HK-2 (cell line): ENCODE data around the gene DNAJC1.
"Not testable (repeated sequence)": the region's sequence is repeated elsewhere in the genome, so short reads cannot be mapped to it uniquely, and the experiment has no call there.

Experiments
- DNase-seq: peaks from one replicate; pipeline ENCODE4 v3.0.0-alpha.2; 2018; ENCODE audit not compliant: unreplicated experiment

The DNAJC1 gene

DNA sequence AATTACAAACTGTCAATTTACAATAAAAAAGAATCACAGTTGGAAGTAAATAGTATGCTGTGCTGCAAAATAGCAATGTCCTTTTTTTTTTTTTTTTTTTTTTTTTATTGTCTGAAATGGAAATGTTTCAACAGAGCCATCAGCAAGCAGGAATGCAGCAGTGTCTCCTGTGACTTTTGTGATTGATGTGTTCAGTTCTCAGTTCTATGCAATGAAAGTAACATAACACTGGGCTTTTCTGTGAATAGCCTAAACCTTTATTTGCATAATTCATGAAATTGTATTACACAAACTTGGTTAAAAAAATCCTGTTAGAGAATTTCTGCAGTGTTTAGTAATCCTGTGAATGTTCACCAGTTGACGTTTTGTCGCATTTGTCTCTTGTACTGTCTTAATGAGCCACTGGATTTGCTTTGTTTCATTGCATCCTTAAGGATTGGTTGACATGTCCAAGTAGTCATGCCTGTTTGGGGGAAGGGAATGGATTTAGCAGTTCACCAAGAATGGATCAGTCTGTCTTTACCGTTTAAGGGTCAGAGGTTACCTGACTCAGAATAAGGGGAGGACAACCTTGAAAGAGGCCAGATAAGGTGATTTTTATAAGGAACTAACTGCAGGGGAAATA, 276.8 kb downstream of the DNAJC1 start:
- no peak for DNase-seq

DNA sequence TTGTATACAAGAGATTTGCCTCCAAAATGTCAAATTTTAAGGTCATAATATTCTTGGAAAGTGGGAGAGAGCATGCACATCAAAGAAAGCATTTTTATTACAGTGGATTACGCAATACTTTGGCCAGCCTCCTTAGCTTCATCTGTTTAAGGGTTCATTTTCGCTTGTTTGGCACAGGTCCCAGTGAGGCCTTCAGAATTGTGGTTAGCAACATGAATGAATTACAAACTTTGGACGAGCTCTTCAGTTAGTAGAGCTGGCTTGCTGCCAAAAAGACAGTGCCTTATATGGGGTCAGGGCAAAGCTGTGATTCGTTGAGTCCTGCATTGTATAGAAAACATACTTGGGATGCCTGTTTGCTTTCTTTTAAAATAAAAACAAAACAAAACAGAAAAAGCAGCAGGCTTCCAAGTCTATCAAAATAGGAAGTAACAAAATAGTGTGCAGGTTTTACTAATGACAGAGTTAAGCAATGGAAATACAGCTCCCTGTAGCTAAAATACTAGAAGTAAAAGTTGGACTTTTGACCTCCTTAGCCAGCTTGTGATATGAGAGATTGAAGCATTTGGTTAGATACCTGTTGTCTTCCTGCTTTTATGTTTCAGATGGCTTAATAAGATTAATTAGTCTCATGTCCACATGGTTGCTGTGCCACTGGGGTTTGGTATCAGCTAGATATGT, 278.7 kb downstream of the DNAJC1 start:
- DNase-seq: peak; percentile 77

DNA sequence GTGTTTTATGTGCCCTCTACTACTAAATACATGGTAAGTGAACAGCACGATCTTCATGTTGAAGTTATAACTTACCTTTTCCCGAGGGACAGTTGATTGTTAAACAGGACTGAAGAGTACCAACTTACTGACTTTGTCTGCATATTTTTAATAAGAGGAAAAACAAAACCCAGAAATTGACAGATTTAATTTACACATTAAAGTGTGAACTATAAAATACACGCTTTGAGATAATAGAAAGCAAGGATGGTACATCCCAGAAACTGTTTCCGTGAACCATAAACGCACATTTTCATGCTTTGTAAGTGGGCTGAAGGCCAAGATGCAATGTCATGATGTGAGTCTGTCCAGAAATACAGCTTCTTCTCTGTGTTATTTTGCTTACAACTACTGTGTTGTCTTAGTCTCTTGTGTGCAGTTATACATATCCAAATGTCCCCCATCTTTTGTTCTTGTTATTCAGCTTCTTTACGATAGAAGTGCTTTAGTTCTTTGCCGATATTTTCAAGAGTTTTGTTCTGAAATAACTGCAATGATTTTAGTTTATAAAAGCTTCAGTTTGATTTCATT, 279.4 kb downstream of the DNAJC1 start:
- no peak for DNase-seq

DNA sequence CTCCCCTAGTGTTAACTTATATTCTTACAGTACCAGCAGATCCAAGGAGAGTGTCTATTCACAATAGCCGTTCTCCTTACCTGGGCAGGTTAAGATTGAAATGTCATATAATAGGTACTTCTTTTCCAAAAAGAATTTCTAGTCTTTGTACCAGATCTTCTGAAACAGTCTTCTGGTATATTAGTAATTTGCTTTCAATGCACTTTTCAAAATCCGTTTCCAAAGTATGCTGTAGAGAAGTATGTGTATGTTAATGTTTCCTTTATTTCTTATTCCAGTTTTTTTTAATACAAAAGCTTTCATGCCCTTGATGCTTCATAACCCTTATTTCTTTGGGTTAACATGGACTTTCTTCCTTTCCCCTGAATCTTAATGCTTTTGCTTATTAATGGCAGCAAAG, 281.3 kb downstream of the DNAJC1 start:
- no peak for DNase-seq

DNA sequence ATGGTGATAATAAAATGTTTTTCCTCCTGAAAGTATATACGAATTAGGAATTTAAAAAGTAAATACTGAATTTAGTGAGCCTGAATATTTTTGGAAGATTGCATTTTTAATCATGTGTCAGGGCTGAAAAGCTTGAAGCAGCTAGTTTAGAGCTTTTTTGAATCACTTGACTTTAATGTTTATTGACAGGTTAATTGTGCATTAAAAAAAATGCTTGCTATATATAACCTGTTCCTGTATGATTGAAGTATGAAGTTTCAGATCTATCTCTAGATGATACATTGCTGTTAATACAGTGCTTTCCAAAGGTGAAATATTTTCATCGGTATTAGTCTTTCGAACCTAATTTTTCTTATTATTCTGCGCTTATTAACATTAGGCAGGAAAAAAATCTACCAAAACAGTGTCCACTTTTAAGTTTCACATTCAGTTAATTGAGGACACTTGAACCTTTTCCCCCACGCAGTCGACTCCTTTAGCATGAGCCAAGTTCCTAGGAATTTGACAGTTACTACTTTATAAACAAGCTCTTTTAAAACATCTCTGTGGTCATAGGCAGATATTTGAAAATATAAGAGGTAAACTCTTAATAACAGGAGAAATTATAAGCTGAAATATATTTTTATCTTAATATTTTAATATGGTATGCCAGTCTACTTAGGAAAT, 282.4 kb downstream of the DNAJC1 start:
- DNase-seq: no peak

DNA sequence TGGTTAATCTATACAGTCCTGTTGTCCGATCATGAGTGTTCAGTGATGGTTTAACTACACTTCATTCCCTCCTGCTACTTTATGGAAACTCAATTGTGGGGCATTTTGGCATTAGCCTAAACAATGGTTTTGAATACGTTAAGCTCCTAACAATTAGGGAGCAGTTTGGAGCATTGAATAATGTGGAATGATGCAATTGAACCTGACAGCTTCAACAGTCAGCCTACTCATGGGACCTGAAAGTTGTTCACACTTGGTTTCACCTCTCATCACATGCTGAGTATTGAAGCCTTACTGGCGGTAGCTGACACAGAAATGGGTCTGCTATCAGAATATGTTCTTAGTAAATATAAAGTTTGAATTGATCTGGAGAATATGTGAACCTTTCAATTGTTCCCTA, 283.4 kb downstream of the DNAJC1 start:
- no peak for DNase-seq

DNA sequence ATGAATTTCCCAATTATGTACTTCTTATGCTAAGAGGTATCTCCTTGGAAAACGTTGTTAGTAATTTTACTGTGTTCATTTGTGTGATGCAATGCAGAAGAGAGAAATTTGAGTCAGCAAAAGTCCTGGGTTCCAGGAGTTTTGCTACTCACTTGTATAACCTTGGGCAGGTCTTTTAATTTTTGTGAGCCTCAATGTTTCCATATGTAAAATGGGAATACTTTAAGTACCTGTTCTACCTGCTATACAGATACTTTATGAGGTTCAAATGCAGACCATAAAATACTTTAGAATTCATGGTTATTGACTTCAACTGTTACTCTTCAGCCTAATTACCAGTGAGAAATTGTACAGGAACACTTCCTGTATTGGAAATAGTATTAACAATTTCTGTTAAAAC, 284.0 kb downstream of the DNAJC1 start:
- DNase-seq: no peak

DNA sequence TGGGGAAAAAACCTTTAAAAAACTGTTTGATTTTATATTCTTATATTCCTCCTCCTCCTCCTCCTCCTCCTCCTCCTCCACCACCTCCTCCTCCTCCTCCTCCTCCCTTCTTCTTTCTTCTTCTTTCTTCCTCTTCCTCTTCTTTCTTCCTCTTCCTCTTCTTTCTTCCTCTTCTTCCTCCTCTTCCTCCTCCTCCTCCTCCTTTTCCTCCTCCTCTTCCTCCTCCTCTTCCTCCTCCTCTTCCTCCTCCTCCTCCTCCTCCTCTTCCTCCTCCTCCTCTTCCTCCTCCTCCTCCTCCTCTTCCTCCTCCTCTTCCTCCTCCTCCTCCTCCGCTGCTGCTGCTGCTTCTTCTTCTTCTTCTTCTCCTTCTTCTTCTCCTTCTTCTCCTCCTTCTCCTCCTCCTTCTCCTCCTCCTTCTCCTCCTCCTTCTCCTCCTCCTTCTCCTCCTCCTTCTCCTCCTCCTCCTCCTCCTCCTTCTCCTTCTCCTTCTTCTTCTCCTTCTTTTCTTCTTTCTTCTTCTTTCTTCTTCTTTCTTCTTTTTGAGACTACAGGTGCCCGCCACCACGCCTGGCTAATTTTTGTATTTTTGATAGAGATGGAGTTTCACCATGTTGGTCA, 286.0 kb downstream of the DNAJC1 start:
- DNase-seq: not testable (repeated sequence)

DNA sequence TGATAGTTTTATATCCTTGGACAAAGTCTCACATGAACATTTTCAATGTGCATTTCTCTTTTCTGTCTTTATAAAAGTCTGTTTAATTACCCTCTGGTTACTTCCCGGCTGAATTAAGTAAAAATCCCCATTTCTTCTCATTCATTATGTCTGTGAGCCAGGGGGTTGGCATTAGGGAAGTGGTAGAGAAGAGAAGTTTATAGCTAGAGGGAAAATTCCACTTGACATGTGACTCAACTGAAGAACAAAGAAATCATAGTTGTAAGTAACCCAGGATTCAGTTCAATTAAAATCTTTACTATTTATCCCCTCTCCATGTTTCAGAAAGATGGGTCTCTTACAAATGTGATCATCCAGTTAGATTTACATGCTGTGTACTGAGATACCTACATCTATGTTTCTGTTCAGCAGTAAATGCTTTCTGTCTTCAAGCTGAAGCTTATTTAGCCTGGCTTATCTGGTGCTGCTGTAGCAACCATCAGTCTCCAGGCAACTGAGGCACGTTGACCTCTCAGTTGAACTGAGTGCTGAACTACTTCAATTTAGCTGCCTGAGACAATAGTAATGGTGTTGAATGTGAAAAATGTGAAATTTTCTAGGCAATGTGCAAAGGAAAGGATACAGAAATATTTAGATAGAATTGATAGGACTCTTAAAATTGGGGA, 287.9 kb downstream of the DNAJC1 start:
- DNase-seq: no peak

DNA sequence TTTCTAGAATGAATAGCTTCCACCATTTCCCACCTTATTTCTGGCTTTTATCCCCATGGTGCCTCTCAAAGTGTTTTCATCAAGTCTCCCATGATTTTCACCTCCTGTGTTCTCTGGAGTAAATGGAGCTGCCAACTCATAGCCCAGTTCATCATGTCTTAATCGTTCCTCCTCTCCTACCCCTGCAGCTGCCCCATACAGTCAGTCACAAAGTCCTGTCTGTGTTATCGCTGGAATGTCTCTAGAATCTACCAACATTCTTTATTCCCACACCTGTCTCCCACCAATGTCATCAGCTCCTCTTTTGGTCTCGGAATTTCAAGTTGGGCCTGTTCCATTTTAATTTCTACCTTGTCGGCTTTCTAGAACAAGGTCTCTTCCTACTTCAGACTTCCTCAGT, 290.6 kb downstream of the DNAJC1 start:
- DNase-seq: no peak

DNA sequence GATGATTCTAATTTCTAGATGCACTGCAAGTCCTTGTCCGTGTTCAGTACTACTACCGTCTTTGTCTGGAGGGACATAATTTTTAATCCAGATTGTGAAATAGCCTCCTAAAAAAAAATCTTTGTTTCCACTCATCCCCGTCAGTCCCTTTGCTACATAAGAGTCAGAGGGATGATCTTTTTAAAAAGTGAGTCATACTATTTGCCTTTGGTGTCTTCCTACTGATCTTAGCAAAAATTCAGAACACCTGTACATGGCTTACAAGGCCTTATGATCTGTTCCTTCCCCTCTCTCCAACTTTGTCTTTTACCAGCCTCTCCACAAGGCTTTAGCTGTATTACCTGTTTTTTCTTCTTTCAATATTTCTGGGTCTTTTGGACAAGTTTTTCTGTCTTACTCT, 296.0 kb downstream of the DNAJC1 start:
- DNase-seq: no peak
